ENCODE results near the gene AP3B2. TPM values are rescaled to one million over a fixed set of nuclear protein-coding genes. Genes with fewer than 3 reads are reported as not detected.

Gene AP3B2
- total RNA-seq, 2 donors from 2014 or later, result 0.51 TPM; not detected in 1

DNA sequence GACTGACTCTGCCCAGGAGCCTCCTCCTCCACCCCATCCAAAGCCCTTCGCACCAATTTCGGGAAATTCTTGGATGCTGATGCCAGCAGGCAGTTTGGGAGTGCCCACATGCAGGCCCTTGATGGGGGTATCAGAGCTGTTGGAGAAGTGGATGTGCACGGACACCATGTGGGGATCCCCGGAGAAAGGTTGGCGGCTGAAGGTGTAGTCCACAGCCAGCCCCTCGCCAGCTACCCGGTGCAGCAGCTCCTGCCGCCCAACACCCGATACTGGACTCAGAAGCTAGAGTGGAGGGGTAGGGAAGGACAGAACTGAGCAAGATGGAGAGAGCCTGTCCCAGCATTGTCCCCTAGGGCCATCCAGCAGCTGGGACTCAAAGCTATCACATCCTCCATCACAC lies 47.0 kb downstream of the AP3B2 start:
- H3K4me1 ChIP-seq, result no peaks in the 10 kb centered on the region
- H3K27ac ChIP-seq, result no peak overlapping the region
- no peaks in the 10 kb centered on the region for H3K27me3 ChIP-seq
- TF ChIP-seq CTCF (IDR thresholded peaks at IDR 0.05), result no peak
- no peaks in the 10 kb centered on the region for H3K36me3 ChIP-seq
- no peaks in the 10 kb centered on the region for H3K9me3 ChIP-seq
- no peak for DNase-seq (ENCODE audit: low spot score)
- H3K4me3 ChIP-seq, result no peak overlapping the region

GRCh38 chr15:82660378-82660777 lies 49.3 kb downstream of the AP3B2 start:
- Histone ChIP-seq H3K4me1 (no peaks in the 10 kb centered on the region), H3K27me3 (no peaks in the 10 kb centered on the region), H3K9me3 (no peaks in the 10 kb centered on the region), H3K27ac (no peak overlapping the region), H3K4me3 (no peak overlapping the region), H3K36me3 (no peaks in the 10 kb centered on the region)
- TF ChIP-seq CTCF (IDR thresholded peaks at IDR 0.05), result no peak
- no peak for DNase-seq (ENCODE audit: low spot score)

DNA sequence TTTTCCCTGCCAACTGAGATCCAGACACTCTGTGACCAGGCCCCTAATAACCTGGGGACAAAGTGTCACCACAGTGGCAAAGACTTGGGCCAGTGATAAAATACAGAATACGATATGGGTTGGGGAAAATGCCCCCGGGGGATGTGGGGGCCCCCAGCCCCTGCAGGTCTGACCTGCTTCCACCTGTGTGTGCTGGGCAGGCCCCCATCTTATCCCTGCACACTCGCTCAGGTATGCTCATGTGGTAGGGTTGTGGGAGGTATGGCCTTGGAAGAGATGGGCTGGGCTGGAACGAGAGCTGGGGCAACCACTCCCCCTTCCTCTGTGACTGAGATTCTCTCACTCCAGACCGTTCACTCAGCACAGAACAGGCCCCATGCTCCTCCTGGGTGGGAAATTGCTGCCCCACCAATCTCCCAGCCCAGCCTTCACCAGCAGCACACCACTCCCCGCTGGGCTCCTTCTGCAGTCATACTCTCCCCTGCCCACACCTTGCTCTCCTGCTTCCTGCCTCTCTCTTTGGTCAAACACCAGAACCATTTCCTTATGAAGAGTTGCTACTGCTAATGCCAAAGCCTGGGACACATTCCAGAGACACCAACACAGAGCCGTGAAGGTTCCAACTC lies 52.9 kb downstream of the AP3B2 start:
- no peaks in the 10 kb centered on the region for H3K27me3 ChIP-seq
- DNase-seq (ENCODE audit: low spot score), result no peak
- no peak for TF ChIP-seq CTCF (IDR thresholded peaks at IDR 0.05)
- no peaks in the 10 kb centered on the region for H3K36me3 ChIP-seq
- H3K9me3 ChIP-seq, result no peaks in the 10 kb centered on the region
- H3K4me1 ChIP-seq, result no peaks in the 10 kb centered on the region
- no peak overlapping the region for H3K4me3 ChIP-seq
- H3K27ac ChIP-seq, result no peak overlapping the region

DNA sequence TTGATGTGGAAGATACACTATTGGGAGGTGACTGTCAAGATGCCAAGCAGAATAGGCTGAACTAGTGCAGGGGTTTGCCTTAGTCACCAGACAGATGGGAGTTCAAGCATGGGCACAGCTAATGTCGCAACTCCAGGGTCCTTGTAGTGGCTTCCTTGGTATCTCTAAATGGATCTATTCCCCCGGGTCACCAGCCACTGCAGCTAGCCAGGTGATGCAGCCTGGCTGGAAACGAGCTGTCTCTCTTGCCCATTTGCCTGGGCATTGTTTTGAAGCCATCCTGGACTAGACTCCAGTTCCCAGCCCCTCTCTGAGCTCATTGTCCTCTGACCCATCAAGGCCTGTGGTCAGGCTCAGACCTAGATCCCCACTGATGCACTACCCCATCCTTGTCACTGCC lies 54.1 kb downstream of the AP3B2 start:
- no peak overlapping the region for H3K27ac ChIP-seq
- H3K4me1 ChIP-seq, result no peaks in the 10 kb centered on the region
- H3K9me3 ChIP-seq, result no peaks in the 10 kb centered on the region
- TF ChIP-seq CTCF (IDR thresholded peaks at IDR 0.05), result no peak
- no peaks in the 10 kb centered on the region for H3K27me3 ChIP-seq
- H3K36me3 ChIP-seq, result no peaks in the 10 kb centered on the region
- DNase-seq (ENCODE audit: low spot score), result no peak
- H3K4me3 ChIP-seq, result no peak overlapping the region

GRCh38 chr15:82653483-82654168 lies 56.0 kb downstream of the AP3B2 start:
- H3K9me3 ChIP-seq, result no peaks in the 10 kb centered on the region

More at GRCh38 chr15:82653483-82654168, 56.0 kb downstream of the AP3B2 start:
- Histone ChIP-seq H3K4me1 (no peaks in the 10 kb centered on the region), H3K4me3 (no peak overlapping the region), H3K27me3 (no peaks in the 10 kb centered on the region), H3K36me3 (no peaks in the 10 kb centered on the region), H3K27ac (no peak overlapping the region)
- DNase-seq (ENCODE audit: low spot score), result peak; percentile 21
- no peak for TF ChIP-seq CTCF (IDR thresholded peaks at IDR 0.05)
